NT2/D1 (cell line): ENCODE results near the gene BTBD7.

Experiments used
- SUZ12 ChIP-seq: IDR thresholded peaks from 2 replicates; pipeline ENCODE4 v1.6.1; 2011; ENCODE audit not compliant: insufficient read length, insufficient read depth; ENCODE audit errors: extremely low read depth
- ZNF274 ChIP-seq: IDR thresholded peaks from 2 replicates; pipeline ENCODE4 v1.6.1; 2011; ENCODE audit warnings: mild to moderate bottlenecking, low read depth, low read length

DNA sequence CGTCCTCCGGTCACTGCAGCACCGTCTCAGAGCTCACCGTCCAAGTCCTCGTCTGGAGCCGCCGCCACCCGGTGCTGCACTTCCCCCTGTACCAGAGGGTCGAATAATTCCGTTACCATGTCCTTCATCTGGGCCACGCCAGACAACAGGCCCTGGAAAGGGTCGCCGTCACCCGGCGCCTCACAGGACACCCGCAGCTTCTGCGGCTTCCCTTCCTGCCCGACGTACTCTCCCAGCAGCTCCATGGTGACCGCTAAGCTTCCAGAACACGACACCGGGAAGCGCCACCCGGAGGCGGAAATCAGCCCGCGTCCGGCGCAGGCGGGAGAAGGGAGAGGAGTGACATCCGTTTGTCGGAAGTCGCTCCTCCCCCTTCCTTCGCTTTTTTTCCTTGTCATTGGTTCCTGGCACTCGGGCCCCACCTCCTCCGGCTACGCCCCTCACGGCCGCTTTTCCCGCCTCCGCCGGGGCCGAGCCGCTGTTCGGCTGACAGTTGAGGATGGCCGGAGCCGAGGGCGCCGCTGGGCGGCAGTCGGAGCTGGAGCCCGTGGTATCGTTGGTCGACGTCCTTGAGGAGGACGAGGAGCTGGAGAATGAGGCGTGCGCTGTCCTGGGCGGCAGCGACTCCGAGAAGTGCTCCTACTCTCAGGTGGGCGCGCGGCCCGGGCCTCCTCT is 125.9 kb downstream of the BTBD7 start, which contains the start of the genes GON7 and UBR7:
- TF ChIP-seq ZNF274, result no peak
- TF ChIP-seq SUZ12, result no peak
